MCF 10A (cell line): ENCODE results near the gene METTL15. TPM values are rescaled to one million over a fixed set of nuclear protein-coding genes. Genes with fewer than 3 reads are reported as not detected.

ENCODE experiments used
- BruUV-seq: library from RNA; stranded (reverse); fragments of 400-500 nt; replicated peaks from 2 replicates; lab custom pipeline; 2021; lab: Mats Ljungman, UMichigan
- CTCF ChIA-PET: fragments of 300-600 bp; sonication (Branson Sonifier 250); formaldehyde crosslinking; extraction: SDS; loops from one replicate; lab custom pipeline; 2021; ENCODE audit warnings: antibody characterized with exemption, inconsistent platforms; lab: Yijun Ruan, JAX
- POLR2A ChIA-PET: fragments of 300-600, 350-650 bp; sonication (Branson Sonifier 250); formaldehyde crosslinking; extraction: SDS; loops from one replicate; lab custom pipeline; 2020; ENCODE audit warnings: antibody characterized with exemption, inconsistent platforms; lab: Yijun Ruan, JAX
- DNase-seq: peaks from one replicate; pipeline ENCODE4 v3.0.0-alpha.2; 2018; ENCODE audit not compliant: unreplicated experiment
- H3K27ac Mint-ChIP-seq: one replicate; pipeline ENCODE4 v1.8.0; 2022; ENCODE audit warnings: mild to moderate bottlenecking, low read depth, mixed read lengths; ENCODE audit not compliant: unreplicated experiment
- H3K27me3 Mint-ChIP-seq: one replicate; pipeline ENCODE4 v1.8.0; 2022; ENCODE audit warnings: mixed read lengths; ENCODE audit not compliant: insufficient read depth, unreplicated experiment
- H3K36me3 Mint-ChIP-seq: one replicate; pipeline ENCODE4 v1.8.0; 2022; ENCODE audit warnings: mild to moderate bottlenecking, moderate library complexity, mixed read lengths; ENCODE audit not compliant: insufficient read depth, unreplicated experiment
- H3K4me1 Mint-ChIP-seq: one replicate; pipeline ENCODE4 v1.8.0; 2022; ENCODE audit warnings: mixed read lengths; ENCODE audit not compliant: insufficient read depth, unreplicated experiment
- H3K4me3 Mint-ChIP-seq: one replicate; pipeline ENCODE4 v1.8.0; 2022; ENCODE audit warnings: mild to moderate bottlenecking, moderate library complexity, mixed read lengths; ENCODE audit not compliant: unreplicated experiment
- H3K9me3 Mint-ChIP-seq: one replicate; pipeline ENCODE4 v1.8.0; 2022; ENCODE audit warnings: mixed read lengths; ENCODE audit not compliant: unreplicated experiment
- CTCF ChIP-seq: fragments of 200-600 bp; IDR thresholded peaks from one replicate; pipeline ENCODE4 v1.8.0; 2022; ENCODE audit warnings: antibody characterized with exemption, mild to moderate bottlenecking; ENCODE audit not compliant: unreplicated experiment
- intact Hi-C: fragments of 100-400 bp; cut with micrococcal nuclease; formaldehyde crosslinking; loops from 2 replicates; pipeline ENCODE4 v1.14.1; 2022
- total RNA-seq: library from RNA; stranded (reverse); gene quantifications from 2 replicates; pipeline ENCODE4 v1.2.3, GENCODE V29; 2022

Gene METTL15
- total RNA-seq, 1 experiment from 2014 or later, result 16.8 TPM

DNA sequence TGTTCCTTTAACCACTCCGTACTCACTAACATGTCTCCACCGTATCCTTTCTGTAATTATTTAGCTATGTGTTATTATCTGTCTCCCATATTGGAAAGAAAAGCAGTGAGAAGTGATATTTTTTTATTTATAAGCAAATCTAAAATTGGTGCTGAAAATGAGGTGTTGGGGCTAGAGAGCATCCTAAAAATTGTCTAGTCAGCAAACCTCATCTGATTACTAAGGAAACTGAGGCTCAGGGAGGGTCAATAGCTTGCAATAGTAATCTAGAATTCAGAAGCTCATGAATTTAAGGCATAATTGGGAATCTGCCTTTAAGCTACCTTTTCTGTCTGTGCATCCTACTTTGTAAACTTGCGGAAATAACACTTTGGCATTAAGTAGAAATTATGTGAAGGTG is 190.0 kb downstream of the METTL15 start:
- POLR2A ChIA-PET, result no interaction called here
- Mint-ChIP-seq H3K9me3 (no peaks in the 10 kb centered on the region), H3K4me1 (no peaks in the 10 kb centered on the region), H3K36me3 (peaks cover 15% of the 10 kb centered on the region), H3K4me3 (no peak overlapping the region), H3K27ac (no peak overlapping the region), H3K27me3 (no peaks in the 10 kb centered on the region)
- intact Hi-C loops, result no loop called here
- CTCF ChIA-PET, result no interaction called here
- no peak for DNase-seq
- no peak for TF ChIP-seq CTCF
- no TSS peak for BruUV-seq

DNA sequence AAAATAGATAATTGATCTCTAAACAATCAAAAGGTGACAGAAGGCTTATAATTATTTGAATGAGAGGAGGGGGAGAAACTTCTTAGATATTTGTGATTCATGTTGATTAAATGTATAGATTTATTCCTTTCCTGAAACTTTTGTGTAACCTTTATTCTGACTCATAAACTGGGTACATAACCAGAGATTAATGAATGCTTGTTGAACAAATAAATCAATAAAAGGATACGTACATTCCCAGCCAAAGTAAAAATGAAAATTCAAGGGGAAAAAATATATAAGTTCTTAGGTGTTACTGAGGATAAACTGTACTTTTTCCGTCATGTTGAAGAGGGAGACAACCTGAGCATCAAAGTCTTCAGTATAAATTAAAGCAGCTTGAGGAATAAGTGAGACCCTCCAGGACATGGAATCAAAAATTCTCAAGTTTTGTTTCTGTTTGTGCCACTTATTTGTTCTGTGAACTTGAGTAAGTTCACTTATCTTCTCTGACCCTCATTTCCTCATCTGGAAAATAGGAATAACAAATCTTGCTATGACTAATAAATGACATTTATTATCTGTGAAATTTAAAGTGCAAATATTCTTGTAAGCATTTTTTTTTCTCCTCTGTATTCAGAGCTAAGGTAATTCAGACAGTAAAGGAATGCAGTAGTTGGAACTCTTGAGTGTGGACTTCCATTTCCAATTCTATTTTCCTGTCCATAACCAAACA is 195.4 kb downstream of the METTL15 start:
- no peaks in the 10 kb centered on the region for H3K4me1 Mint-ChIP-seq
- intact Hi-C loops, result no loop called here
- BruUV-seq, result no TSS peak
- H3K36me3 Mint-ChIP-seq, result peaks cover 14% of the 10 kb centered on the region
- H3K27me3 Mint-ChIP-seq, result no peaks in the 10 kb centered on the region
- H3K9me3 Mint-ChIP-seq, result no peaks in the 10 kb centered on the region
- no peak overlapping the region for H3K4me3 Mint-ChIP-seq
- H3K27ac Mint-ChIP-seq, result no peak overlapping the region
- POLR2A ChIA-PET, result interaction anchor here (0.8 kb wide), 1 partner anchor 211 kb away, joined by 3 read pairs; no protein-coding TSS in a partner anchor
- CTCF ChIA-PET, result no interaction called here
- TF ChIP-seq CTCF, result no peak
- DNase-seq, result no peak

- H3K4me1 Mint-ChIP-seq, result no peaks in the 10 kb centered on the region
- peaks cover 21% of the 10 kb centered on the region for H3K36me3 Mint-ChIP-seq
- H3K27ac Mint-ChIP-seq, result no peak overlapping the region
- H3K27me3 Mint-ChIP-seq, result no peaks in the 10 kb centered on the region
- BruUV-seq, result no TSS peak
- no peaks in the 10 kb centered on the region for H3K9me3 Mint-ChIP-seq
- DNase-seq, result no peak
- TF ChIP-seq CTCF, result no peak
- ChIA-PET POLR2A (no interaction called here), CTCF (no interaction called here)
- H3K4me3 Mint-ChIP-seq, result no peak overlapping the region
- intact Hi-C loops, result no loop called here
These were observed 207.3 kb downstream of the METTL15 start for GRCh38 chr11:28315440-28315839.

GRCh38 chr11:28318871-28319270 is 210.7 kb downstream of the METTL15 start:
- no peak overlapping the region for H3K27ac Mint-ChIP-seq
- DNase-seq, result no peak
- ChIA-PET POLR2A (no interaction called here), CTCF (interaction anchor here (0.6 to 0.8 kb wide), 4 partner anchors 16 to 748 kb away, joined by 3 to 4 read pairs (median 3); no protein-coding TSS in a partner anchor)
- TF ChIP-seq CTCF, result no peak
- peaks cover 27% of the 10 kb centered on the region for H3K36me3 Mint-ChIP-seq
- H3K4me1 Mint-ChIP-seq, result no peaks in the 10 kb centered on the region
- no peak overlapping the region for H3K4me3 Mint-ChIP-seq
- no peaks in the 10 kb centered on the region for H3K9me3 Mint-ChIP-seq
- no peaks in the 10 kb centered on the region for H3K27me3 Mint-ChIP-seq
- intact Hi-C loops, result no loop called here
- BruUV-seq, result no TSS peak
